Stimulated activated CD4-positive, alpha-beta T cell treated with anti-CD3 and anti-CD28 coated beads, Interleukin-12 subunit alpha, Interleukin-12 subunit beta, amount 100 ng/mL, for 48 hours (primary cell): ENCODE results near the gene TTLL11.
"Not testable (repeated sequence)": the region's sequence is repeated elsewhere in the genome, so short reads cannot be mapped to it uniquely, and the experiment has no call there.

Experiments used
- DNase-seq, 3 donors: peaks; one replicate each; pipeline ENCODE4 v3.0.0-alpha.2; 2020; ENCODE audit warnings: low read depth in 2 of 3, low spot score in 1 of 3

Gene TTLL11

GRCh38 chr9:122084026-122084675 is 9.0 kb downstream of the TTLL11 start:
- DNase-seq: no peak

GRCh38 chr9:122080986-122081385 is 12.1 kb downstream of the TTLL11 start:
- no peak for DNase-seq

- DNase-seq: no peak
These were observed 14.6 kb downstream of the TTLL11 start for GRCh38 chr9:122078557-122078956.

GRCh38 chr9:122076773-122077172 is 16.3 kb downstream of the TTLL11 start:
- no peak for DNase-seq

GRCh38 chr9:122076117-122076516 is 17.0 kb downstream of the TTLL11 start:
- no peak for DNase-seq

- no peak for DNase-seq
These were observed 17.7 kb downstream of the TTLL11 start for GRCh38 chr9:122075135-122076030.

- no peak for DNase-seq
These were observed 21.4 kb downstream of the TTLL11 start for GRCh38 chr9:122071715-122072114.

- DNase-seq: no peak
These were observed 22.2 kb downstream of the TTLL11 start for GRCh38 chr9:122070728-122071515.

GRCh38 chr9:122066680-122067079 is 26.4 kb downstream of the TTLL11 start:
- DNase-seq: not testable (repeated sequence)

GRCh38 chr9:122065923-122066629 is 27.0 kb downstream of the TTLL11 start:
- DNase-seq: no peak

GRCh38 chr9:122060481-122060880 is 32.6 kb downstream of the TTLL11 start:
- DNase-seq: no peak

GRCh38 chr9:122059955-122060324 is 33.2 kb downstream of the TTLL11 start:
- no peak for DNase-seq

- no peak for DNase-seq
These were observed 33.7 kb downstream of the TTLL11 start for GRCh38 chr9:122059214-122059954.

GRCh38 chr9:122058709-122059108 is 34.4 kb downstream of the TTLL11 start:
- no peak for DNase-seq

GRCh38 chr9:122058051-122058450 is 35.1 kb downstream of the TTLL11 start:
- DNase-seq: no peak

- DNase-seq: no peak
These were observed 35.9 kb downstream of the TTLL11 start for GRCh38 chr9:122057211-122057610.

GRCh38 chr9:122056484-122056883 is 36.6 kb downstream of the TTLL11 start:
- no peak for DNase-seq

- DNase-seq: no peak
These were observed 37.4 kb downstream of the TTLL11 start for GRCh38 chr9:122055701-122056100.

- no peak for DNase-seq
These were observed 39.3 kb downstream of the TTLL11 start for GRCh38 chr9:122053567-122054350.

- DNase-seq: no peak
These were observed 40.0 kb downstream of the TTLL11 start for GRCh38 chr9:122053064-122053463.
